Colonic mucosa (tissue), 4 donors: ENCODE results near the gene FFAR1. TPM values are rescaled to one million over a fixed set of nuclear protein-coding genes. Genes with fewer than 3 reads are reported as not detected.

Experiments used
- DNase-seq: peaks from one replicate; pipeline ENCODE4 v3.0.0-alpha.2; 2020
- H3K27ac ChIP-seq: fragments of 200-600 bp; one replicate; pipeline ENCODE4 v1.8.0; 2021
- H3K27me3 ChIP-seq: fragments of 200-600 bp; one replicate; pipeline ENCODE4 v1.8.0; 2021
- H3K36me3 ChIP-seq: fragments of 200-600 bp; one replicate; pipeline ENCODE4 v1.8.0; 2021
- H3K4me1 ChIP-seq: fragments of 200-600 bp; one replicate; pipeline ENCODE4 v1.8.0; 2021; ENCODE audit warnings: mild to moderate bottlenecking
- H3K4me3 ChIP-seq: fragments of 200-600 bp; one replicate; pipeline ENCODE4 v1.8.0; 2021
- H3K9ac ChIP-seq, 2 donors: one replicate each; pipeline ENCODE4 v1.7.0; 2013; ENCODE audit warnings: control low read depth in 2 of 2, low read depth in 2 of 2, low read length in 2 of 2
- H3K9me3 ChIP-seq: fragments of 200-600 bp; one replicate; pipeline ENCODE4 v1.8.0; 2021
- CTCF ChIP-seq: fragments of 200-600 bp; IDR thresholded peaks from one replicate; pipeline ENCODE4 v1.8.0; 2022; ENCODE audit warnings: antibody characterized with exemption, mild to moderate bottlenecking
- intact Hi-C: fragments of 100-400 bp; cut with DNase I; formaldehyde crosslinking; loops from one replicate; pipeline ENCODE4 v1.14.1; 2022
- total RNA-seq, 2 donors: library from RNA; stranded (reverse); fragmentation: NEBNext Ultra II Directional in 1 of 2; extraction: Animal tissue kit (Norgen Biotek cat#: 25700) in 1 of 2; gene quantifications; one replicate each; pipeline ENCODE4 v1.2.1, GENCODE V29; 2021
- donor health status: healthy.
- donor health status: DM: no; HTN: no; CAD: no.
- donor health status: DM: no; HTN: no; CAD: no.

The FFAR1 gene
- total RNA-seq, 2 donors from 2014 or later = not detected

DNA sequence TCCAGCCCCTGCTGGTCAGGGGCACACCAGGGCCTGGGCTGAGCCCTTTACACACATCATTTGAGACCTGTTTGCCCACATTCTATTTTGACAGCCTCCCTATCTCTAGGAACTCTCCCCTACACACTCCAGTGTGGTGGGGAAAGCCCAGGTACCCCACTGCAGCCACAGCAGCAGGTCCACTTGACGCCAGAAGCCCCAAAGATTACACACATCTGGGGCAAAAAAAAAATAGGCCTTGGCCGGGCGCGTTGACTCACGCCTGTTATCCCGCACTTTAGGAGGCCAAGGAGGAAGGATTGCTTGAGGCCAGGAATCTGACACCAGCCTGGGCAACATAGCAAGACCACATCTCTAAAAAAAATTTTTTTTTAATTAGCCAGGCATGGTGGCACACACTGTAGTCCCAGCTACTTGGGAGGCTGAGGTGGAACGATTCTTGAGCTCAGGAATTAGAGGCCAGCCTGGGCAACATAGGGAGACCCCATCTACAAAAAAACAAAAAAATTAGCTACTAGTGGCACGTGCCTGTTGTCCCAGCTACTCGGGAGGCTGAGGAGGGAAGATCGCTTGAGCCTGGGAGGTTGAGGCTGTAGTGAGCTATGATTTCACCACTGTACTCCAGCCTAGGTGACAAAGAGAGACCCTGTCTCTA, 36.8 kb upstream of the FFAR1 start:
- no peak overlapping the region for H3K4me3 ChIP-seq
- TF ChIP-seq CTCF = no peak
- H3K4me1 ChIP-seq = no peaks in the 10 kb centered on the region
- H3K36me3 ChIP-seq = no peaks in the 10 kb centered on the region
- DNase-seq = no peak
- no peaks in the 10 kb centered on the region for H3K9me3 ChIP-seq
- H3K9ac ChIP-seq = no peak overlapping the region
- intact Hi-C loops = no loop called here
- H3K27ac ChIP-seq = no peak overlapping the region
- no peaks in the 10 kb centered on the region for H3K27me3 ChIP-seq

DNA sequence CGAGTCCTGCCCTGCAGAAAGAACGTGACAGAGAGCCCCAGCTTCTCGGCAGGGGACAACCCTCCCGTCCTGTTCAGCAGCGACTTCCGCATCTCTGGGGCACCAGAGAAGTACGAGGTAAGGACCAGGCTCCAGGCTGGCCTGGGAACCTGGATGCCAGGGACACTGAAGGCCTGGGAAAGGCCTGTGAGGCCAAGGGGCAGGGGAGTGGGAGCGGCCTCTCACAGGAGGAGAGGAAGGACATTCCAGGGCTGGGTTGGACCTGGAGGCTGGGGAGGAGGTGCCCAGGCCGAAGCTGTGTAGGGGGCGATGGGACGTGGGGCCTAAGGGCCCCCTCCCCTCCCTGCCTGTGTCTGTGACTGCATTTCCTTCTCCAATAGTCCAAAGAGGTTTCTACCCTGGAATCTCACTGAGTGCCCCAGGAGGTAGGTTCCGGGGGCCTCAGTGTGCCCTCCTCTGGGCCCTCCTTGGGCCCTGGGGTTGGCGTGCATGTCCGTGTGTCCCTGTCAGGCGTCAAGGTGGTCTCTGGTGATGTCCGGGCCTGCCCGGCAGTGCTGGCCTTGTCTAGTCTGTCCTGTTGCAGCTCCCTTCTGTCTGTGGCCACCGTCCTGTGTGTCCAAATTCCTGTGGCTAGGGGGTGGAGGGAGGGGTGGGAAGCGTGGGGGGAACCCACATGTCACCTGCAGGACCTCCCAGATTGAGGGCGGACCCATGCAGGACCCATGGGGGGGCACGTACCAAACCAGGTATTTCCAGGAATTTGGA, 35.6 kb upstream of the FFAR1 start:
- H3K4me1 ChIP-seq = no peaks in the 10 kb centered on the region
- no peak for TF ChIP-seq CTCF
- DNase-seq = no peak

GRCh38 chr19:35313587-35313986, 34.1 kb upstream of the FFAR1 start:
- no peak overlapping the region for H3K4me3 ChIP-seq
- no peak overlapping the region for H3K9ac ChIP-seq
- no peak for TF ChIP-seq CTCF
- intact Hi-C loops = no loop called here
- no peaks in the 10 kb centered on the region for H3K9me3 ChIP-seq
- no peaks in the 10 kb centered on the region for H3K4me1 ChIP-seq
- DNase-seq = no peak
- H3K36me3 ChIP-seq = no peaks in the 10 kb centered on the region
- no peak overlapping the region for H3K27ac ChIP-seq
- H3K27me3 ChIP-seq = no peaks in the 10 kb centered on the region

More for the DNA sequence above, 35.6 kb upstream of the FFAR1 start:
- Histone ChIP-seq H3K27me3 (no peaks in the 10 kb centered on the region), H3K27ac (no peak overlapping the region), H3K9me3 (no peaks in the 10 kb centered on the region), H3K36me3 (no peaks in the 10 kb centered on the region), H3K9ac (no peak overlapping the region), H3K4me3 (no peak overlapping the region)
- intact Hi-C loops = no loop called here

- Histone ChIP-seq H3K27ac (no peak overlapping the region), H3K9ac (no peak overlapping the region), H3K9me3 (no peaks in the 10 kb centered on the region), H3K27me3 (no peaks in the 10 kb centered on the region), H3K4me1 (no peaks in the 10 kb centered on the region), H3K4me3 (no peak overlapping the region), H3K36me3 (no peaks in the 10 kb centered on the region)
- no peak for TF ChIP-seq CTCF
- DNase-seq = no peak
- intact Hi-C loops = no loop called here
These were observed 33.7 kb upstream of the FFAR1 start for GRCh38 chr19:35314031-35314430.

DNA sequence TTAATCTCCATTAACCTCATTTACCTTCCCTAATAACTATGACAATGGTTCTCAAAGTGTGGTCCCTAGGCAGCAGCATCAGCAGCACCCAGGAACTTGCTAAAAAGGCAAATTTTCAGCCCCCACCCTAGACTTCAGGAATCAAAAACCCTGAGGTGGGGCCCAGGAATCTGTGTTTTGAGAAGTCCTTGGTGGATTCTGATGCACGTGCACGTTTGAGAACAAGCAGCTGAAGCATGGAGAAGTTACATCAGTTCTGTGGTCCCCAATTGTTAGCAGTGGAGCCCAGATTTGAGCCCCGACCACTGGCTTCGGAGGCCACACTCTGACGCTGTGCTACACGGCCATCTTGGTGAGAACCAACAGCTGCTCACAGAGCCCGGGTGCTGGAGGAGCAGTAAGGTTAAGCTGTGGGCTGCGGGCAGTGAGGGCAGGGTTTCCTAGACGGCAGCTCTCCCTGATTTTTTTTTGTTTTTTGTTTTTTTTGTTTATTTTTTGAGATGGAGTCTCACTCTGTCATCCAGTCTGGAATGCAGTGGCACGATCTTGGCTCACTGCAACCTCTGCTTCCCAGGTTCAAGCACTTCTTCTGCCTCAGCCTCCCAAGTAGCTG, 32.7 kb upstream of the FFAR1 start:
- H3K36me3 ChIP-seq = no peaks in the 10 kb centered on the region
- H3K27ac ChIP-seq = no peak overlapping the region
- intact Hi-C loops = no loop called here
- H3K4me3 ChIP-seq = no peak overlapping the region
- no peak for TF ChIP-seq CTCF
- no peaks in the 10 kb centered on the region for H3K9me3 ChIP-seq
- DNase-seq = no peak
- H3K9ac ChIP-seq = no peak overlapping the region
- no peaks in the 10 kb centered on the region for H3K27me3 ChIP-seq
- H3K4me1 ChIP-seq = no peaks in the 10 kb centered on the region
